Colonic mucosa (tissue), 4 donors: Measurements from ENCODE around the gene HAND2. TPM values are rescaled to one million over a fixed set of nuclear protein-coding genes. Genes with fewer than 3 reads are reported as not detected.
A peak's percentile ranks its signal among the peaks of the same experiment; 100 is the strongest.

ENCODE experiments used
- DNase-seq: peaks from one replicate; pipeline ENCODE4 v3.0.0-alpha.2; 2020
- H3K27ac ChIP-seq: fragments of 200-600 bp; one replicate; pipeline ENCODE4 v1.8.0; 2021
- H3K27me3 ChIP-seq: fragments of 200-600 bp; one replicate; pipeline ENCODE4 v1.8.0; 2021
- H3K36me3 ChIP-seq: fragments of 200-600 bp; one replicate; pipeline ENCODE4 v1.8.0; 2021
- H3K4me1 ChIP-seq: fragments of 200-600 bp; one replicate; pipeline ENCODE4 v1.8.0; 2021; ENCODE audit warnings: mild to moderate bottlenecking
- H3K4me3 ChIP-seq: fragments of 200-600 bp; one replicate; pipeline ENCODE4 v1.8.0; 2021
- H3K9ac ChIP-seq, 2 donors: one replicate each; pipeline ENCODE4 v1.7.0; 2013; ENCODE audit warnings: control low read depth in 2 of 2, low read depth in 2 of 2, low read length in 2 of 2
- H3K9me3 ChIP-seq: fragments of 200-600 bp; one replicate; pipeline ENCODE4 v1.8.0; 2021
- intact Hi-C: fragments of 100-400 bp; cut with DNase I; formaldehyde crosslinking; loops from one replicate; pipeline ENCODE4 v1.14.1; 2022
- total RNA-seq, 2 donors: library from RNA; stranded (reverse); fragmentation: NEBNext Ultra II Directional in 1 of 2; extraction: Animal tissue kit (Norgen Biotek cat#: 25700) in 1 of 2; gene quantifications; one replicate each; pipeline ENCODE4 v1.2.1, GENCODE V29; 2021
- TF ChIP-seq, protein P1 (sequence below): fragments of 200-600 bp; IDR thresholded peaks from one replicate; pipeline ENCODE4 v1.8.0; 2022; ENCODE audit warnings: antibody characterized with exemption, mild to moderate bottlenecking
- donor health status: healthy.
- donor health status: DM: no; HTN: no; CAD: no.
- donor health status: DM: no; HTN: no; CAD: no.

The HAND2 gene
- total RNA-seq, 2 donors from 2014 or later = 1.6 to 9.4 TPM

DNA sequence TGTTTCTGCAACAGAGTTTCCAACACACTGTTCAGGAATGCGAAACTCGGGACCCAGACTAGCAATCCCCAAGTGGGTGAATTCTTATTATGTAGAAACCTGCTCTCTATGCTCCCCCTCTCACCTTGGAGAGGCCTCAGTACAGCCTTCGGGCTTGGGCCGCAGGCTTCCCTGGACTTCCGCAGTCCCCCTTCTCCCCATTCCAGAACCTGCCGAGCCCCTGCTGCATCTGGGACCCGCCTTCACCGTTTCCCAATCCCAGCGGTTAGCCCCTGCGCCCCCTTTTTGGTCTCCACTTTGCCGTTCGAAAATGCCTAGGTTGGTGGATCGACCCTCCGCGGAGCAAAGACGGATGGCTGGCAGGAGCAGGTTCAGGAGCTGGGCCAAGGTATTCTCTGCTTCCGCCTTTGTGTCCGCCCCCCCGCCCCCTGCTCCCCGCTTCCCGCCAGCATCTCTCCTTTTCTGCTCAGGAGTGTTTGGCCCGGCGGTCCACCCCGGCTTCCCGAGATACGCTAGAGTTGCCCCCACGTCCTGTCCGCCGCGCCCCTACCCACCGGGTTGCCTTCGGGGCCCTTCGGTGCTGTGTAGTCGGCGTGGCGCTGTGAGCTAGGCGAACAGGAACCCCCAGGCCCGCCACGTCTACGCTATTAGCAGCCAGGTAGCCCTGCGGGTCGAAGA lies 11.5 kb downstream of the HAND2 start:
- H3K27me3 ChIP-seq = peaks cover 90% of the 10 kb centered on the region
- DNase-seq = no peak
- H3K4me3 ChIP-seq = peak overlapping the region; percentile 7
- peak overlapping the region in 1 of 2 donors; percentile 18 for H3K9ac ChIP-seq
- no peaks in the 10 kb centered on the region for H3K36me3 ChIP-seq
- TF ChIP-seq, protein P1, sequence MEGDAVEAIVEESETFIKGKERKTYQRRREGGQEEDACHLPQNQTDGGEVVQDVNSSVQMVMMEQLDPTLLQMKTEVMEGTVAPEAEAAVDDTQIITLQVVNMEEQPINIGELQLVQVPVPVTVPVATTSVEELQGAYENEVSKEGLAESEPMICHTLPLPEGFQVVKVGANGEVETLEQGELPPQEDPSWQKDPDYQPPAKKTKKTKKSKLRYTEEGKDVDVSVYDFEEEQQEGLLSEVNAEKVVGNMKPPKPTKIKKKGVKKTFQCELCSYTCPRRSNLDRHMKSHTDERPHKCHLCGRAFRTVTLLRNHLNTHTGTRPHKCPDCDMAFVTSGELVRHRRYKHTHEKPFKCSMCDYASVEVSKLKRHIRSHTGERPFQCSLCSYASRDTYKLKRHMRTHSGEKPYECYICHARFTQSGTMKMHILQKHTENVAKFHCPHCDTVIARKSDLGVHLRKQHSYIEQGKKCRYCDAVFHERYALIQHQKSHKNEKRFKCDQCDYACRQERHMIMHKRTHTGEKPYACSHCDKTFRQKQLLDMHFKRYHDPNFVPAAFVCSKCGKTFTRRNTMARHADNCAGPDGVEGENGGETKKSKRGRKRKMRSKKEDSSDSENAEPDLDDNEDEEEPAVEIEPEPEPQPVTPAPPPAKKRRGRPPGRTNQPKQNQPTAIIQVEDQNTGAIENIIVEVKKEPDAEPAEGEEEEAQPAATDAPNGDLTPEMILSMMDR = no peak
- no peaks in the 10 kb centered on the region for H3K9me3 ChIP-seq
- intact Hi-C loops = no loop called here
- H3K4me1 ChIP-seq = peaks cover 5% of the 10 kb centered on the region
- peak overlapping the region; percentile 41 for H3K27ac ChIP-seq

DNA sequence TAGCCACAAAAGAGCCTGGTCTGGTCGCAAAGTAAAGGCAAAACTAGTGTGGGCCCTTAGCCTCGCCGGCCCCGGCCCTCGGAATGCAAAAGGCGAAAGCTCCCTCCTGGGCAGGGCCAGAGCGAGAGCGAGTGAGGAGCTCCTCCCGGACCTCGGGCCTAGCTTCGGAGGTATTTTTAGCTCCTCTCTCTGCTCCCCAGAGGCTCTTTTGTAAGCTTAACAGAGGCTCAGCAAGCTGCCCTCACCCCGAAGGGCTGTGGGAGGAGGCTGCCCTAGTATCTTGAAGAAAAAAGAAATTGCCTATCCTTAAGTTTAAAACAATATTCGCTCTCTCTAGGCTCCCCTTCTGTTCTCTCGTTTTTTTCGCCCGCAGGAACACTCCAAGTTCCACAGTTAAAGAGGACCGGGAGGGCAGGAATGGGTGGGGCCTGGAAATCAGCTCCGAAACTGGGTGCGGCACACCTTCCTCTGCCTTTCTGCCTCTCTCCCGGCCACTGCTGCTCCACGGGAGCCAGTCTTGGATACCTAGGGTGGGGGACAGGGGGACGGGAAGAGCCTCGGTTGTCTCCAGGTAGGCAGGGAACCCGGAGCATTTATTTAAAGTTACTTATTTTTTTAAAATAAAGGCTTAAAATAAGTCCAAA lies 12.1 kb downstream of the HAND2 start:
- no peaks in the 10 kb centered on the region for H3K36me3 ChIP-seq
- TF ChIP-seq, protein P1 = no peak
- peaks cover 83% of the 10 kb centered on the region for H3K27me3 ChIP-seq
- no peak overlapping the region for H3K9ac ChIP-seq
- H3K9me3 ChIP-seq = no peaks in the 10 kb centered on the region
- H3K4me3 ChIP-seq = peak overlapping the region; percentile 7
- no peak for DNase-seq
- intact Hi-C loops = no loop called here
- peak overlapping the region; percentile 41 for H3K27ac ChIP-seq
- H3K4me1 ChIP-seq = peaks cover 5% of the 10 kb centered on the region

DNA sequence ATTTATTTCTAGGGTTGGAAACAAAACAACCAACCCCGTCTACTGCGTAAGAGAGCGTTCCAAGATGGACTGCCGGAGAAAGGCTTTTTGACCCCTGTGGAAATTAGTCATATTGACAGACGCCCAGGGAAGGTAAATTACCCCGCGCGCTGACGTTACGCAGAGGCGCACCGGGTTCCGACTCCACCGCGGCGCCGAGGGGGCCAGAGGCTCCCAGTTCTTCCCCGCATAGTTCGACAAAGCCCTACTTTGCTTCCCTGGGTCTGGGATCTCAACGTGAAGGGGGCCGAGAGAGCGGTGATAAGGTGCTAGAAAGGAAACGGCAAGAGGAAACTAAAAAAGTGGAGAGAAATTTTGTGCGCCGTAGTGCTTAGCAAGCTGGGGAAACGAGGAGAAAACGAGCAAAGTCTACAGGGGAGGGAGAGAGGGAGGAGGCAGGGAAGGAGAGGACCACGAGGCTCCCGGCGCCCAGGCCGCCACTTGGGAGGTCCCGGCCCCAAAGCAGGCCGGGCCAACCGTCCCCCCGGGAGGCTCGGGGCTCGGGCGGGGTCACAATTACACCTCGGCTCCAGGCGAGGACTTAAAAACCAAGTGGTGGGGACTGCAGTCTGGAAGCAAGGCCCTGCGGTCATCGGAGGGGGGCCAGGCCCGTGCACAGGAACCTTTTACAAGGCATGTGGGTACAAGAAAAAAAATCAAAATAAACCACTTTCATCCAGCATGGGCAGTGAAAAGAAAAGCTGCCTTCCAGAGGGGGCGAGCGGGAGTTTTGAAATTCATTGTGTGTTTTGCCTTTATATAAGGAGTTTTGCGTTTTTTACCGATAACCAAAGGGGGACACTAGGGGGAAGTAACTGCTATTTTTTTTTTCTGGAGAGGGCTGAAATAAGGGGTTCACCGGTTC lies 13.2 kb downstream of the HAND2 start:
- peak overlapping the region; percentile 41 for H3K27ac ChIP-seq
- peaks cover 1% of the 10 kb centered on the region for H3K4me1 ChIP-seq
- no peak overlapping the region for H3K4me3 ChIP-seq
- intact Hi-C loops = no loop called here
- DNase-seq = no peak
- TF ChIP-seq, protein P1 = no peak
- peak overlapping the region in 1 of 2 donors; percentile 15 for H3K9ac ChIP-seq
- no peaks in the 10 kb centered on the region for H3K36me3 ChIP-seq
- peaks cover 82% of the 10 kb centered on the region for H3K27me3 ChIP-seq
- no peaks in the 10 kb centered on the region for H3K9me3 ChIP-seq

DNA sequence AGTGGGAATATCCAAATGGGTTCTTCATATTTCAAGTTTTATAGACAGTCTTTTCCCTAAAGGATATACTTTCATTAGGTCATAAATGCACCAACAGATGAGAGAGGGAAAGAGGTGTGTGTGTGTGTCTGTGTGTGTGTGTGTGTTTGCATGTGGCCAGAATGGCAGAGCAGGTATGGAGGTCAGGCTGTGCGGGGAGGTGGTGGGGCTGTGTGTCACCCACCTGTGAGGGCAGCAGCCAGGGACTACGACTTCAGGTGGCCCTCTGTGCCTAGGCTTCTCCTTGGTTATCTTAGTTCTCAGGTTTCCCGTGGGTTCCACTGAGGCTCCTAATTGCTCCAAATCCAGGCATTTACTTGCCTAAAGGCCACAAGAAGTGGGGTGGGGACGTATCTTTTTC lies 14.6 kb downstream of the HAND2 start:
- intact Hi-C loops = no loop called here
- Histone ChIP-seq H3K9me3 (no peaks in the 10 kb centered on the region), H3K27me3 (peaks cover 68% of the 10 kb centered on the region), H3K36me3 (no peaks in the 10 kb centered on the region), H3K4me1 (no peaks in the 10 kb centered on the region), H3K4me3 (no peak overlapping the region), H3K9ac (no peak overlapping the region), H3K27ac (no peak overlapping the region)
- TF ChIP-seq, protein P1 = no peak
- DNase-seq = no peak

DNA sequence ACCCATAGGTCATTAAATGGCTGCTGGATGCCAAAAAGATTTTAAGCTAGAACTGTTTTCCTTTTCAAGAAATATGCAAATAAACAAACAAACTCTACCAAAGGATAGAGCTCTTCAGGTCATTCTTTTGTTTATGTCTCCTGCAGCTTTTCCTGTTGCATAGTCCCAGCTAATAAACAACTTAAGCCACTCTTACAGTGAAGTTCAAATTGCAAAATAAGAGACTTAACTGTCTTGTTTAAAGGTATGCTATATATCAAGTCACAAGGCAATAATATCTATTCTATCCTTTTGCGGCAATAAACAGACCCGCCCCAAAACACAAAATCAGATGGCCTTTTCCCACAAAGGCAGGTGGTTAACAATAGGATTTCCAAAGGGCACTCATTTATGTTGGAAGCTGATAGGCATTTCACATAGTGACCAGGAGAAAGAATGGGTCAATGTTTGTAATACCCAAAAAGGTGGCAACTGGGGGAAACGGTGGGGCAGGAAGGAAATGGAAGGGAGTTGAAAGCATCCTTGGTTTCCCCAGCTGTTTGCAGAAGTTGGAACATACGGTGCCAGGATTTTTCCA lies 15.3 kb downstream of the HAND2 start:
- peaks cover 61% of the 10 kb centered on the region for H3K27me3 ChIP-seq
- intact Hi-C loops = no loop called here

More for the DNA sequence above, 15.3 kb downstream of the HAND2 start:
- Histone ChIP-seq H3K27ac (no peak overlapping the region), H3K4me1 (no peaks in the 10 kb centered on the region), H3K36me3 (no peaks in the 10 kb centered on the region), H3K9me3 (no peaks in the 10 kb centered on the region), H3K4me3 (no peak overlapping the region), H3K9ac (no peak overlapping the region)
- TF ChIP-seq, protein P1 = no peak
- no peak for DNase-seq
